Non-pigmented ciliary epithelial cell (primary cell): Measurements from ENCODE around the gene POLR1D.

ENCODE experiments used
- DNase-seq: peaks from one replicate; pipeline ENCODE4 v3.0.0-alpha.2; 2010; ENCODE audit warnings: low read depth

Gene POLR1D

GRCh38 chr13:27638521-27638920 lies 16.8 kb downstream of the POLR1D start:
- no peak for DNase-seq

DNA sequence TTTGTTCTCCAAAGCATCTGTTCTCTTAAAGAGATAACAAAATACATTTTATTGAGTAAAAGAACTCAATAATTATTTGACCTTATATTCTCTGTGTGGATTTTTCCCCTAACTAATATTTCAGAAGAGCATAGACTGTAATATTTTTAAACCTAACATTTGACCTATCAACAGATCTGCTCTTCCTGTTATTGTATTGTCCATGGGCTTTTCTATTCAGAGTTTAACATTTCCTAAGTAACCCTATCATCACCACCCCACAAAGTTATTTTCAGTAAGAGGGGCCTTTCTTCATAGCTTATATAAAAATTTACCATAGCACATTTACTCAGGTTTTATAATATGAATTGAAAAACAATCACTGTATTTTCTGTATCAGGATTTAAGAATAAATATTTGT lies 17.5 kb downstream of the POLR1D start:
- DNase-seq: no peak

DNA sequence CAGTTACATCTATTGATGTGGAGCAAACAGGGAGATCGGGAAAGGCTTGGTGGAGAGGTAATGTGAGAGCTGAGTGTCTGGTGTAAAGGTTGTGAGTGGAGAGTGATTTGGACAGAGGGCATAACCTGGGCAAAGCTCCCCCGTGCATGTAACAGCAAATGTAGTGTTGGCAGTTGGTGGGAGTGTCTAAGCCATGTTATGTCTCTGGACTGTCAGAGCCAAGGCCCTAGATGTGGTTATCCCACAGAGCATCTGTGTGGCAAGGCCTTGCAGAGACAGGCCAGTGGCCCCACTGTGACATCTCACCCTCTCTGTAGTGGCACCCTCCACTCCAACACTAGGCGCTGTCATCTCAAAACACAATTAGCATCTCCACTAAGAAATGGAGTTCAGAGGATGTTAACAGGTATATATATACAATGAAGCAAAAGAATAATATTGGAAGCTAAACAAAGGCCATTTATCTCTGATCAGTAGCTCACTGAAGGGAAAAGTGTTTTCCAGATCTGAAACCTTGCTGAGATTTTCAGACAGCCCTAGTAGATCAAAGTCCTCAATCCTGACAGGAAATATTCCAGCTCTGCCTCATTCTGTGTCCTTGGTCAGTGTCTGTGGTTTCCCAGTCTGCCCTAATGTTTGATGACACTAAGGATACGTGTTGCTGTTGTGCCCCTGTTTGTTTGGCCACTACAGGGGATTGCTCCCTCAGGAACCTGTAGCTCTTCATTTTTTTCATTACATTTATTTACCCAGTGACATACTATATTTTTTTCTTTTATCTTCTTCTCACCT lies 20.2 kb downstream of the POLR1D start:
- DNase-seq: no peak

DNA sequence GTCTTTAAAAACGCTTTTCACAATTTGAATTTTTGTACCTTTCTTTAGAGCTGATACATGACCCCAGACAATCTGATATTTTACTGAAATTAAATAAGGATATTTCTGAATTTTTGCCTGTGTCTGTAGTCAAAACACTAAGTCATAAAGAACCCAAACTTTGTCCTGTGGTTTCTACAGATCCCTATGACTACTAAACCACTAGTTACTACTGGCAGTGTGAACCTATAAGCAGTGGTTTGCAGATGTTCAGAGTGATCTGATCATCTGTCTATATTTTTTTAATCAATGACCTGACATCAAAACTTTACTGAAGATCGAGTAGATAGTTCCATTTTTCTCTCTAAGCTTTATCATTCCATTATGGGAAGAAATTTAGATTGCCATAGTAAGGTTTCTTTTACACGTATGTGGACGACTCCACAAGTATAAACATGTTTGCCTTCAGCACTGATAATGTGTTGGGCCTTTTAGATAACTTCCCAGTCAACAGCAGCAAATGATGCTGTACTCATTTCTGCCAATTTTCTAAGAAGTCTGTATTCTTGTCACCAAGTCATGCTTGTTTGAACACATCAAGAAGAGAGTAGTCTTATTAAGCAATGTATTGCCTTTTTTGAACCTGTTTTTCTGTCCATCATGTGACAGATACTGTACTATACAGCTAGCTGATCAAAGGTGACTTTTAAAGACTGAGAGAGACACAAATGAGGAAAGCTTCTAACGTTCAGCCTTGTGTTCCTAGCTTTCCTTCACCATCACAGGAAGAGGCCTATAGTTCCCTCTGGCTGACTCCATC lies 21.8 kb downstream of the POLR1D start:
- no peak for DNase-seq

DNA sequence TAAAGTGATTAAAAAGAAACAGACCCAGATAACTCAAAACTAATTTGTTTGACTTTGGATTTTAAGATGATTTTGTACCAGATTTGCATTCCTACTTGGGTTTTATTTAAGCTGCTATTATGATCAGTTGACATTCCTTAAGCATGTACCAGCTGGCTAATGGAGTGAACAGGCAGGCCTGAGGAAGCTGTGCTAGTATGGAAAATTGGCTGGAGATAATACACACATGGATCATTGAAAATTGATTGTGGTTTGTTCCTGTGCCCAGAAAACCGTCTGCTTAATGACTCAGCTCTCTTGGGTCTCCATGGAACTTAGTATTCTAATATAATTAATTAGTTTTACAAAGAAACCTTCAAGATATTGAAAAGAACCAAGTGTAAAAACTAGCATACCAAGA lies 22.6 kb downstream of the POLR1D start:
- no peak for DNase-seq

GRCh38 chr13:27650312-27650711 lies 28.6 kb downstream of the POLR1D start:
- no peak for DNase-seq

GRCh38 chr13:27654059-27654458 lies 32.4 kb downstream of the POLR1D start:
- DNase-seq: no peak

DNA sequence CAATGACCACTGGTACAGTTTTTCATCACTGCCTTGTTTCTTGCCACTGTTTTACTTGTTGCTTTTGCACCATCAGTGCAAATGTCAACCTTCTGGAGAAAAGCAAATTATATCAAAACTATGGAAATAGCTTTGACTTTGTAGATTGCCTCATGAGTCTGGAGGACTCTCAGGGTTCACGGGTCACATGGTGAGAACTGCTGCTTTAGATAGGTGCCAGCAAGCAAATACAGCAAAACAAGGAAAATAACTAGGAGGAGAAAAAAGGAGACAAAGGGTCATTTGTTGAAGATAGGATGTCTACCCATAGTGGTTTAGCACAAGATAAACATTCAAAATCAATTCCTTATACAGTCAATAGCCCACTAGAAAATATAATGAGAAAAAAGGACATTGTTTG lies 33.1 kb downstream of the POLR1D start:
- DNase-seq: no peak

GRCh38 chr13:27657724-27658123 lies 36.0 kb downstream of the POLR1D start:
- no peak for DNase-seq

- DNase-seq: no peak
Measured at GRCh38 chr13:27658546-27658945, 36.9 kb downstream of the POLR1D start.

GRCh38 chr13:27659145-27659865 lies 37.6 kb downstream of the POLR1D start:
- no peak for DNase-seq

DNA sequence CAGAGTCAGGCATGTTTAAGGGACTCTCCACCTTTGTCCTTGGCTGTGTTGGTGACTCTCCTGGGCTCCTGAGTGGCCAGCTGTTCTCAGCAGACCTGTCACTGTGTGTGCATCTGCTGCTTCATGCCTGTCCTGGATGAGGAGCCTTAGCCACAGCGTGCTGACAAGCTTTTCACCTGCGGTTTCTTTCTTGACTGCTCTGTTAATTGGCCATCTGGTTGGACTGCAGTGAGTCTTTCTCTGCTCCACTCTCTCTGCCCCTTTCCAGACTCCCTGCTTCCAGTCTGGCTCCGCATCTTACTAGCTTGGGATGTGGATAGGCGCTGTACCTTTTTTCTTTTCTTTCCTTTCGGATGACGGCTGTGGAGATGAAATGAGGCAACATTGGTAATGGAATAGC lies 38.8 kb downstream of the POLR1D start:
- no peak for DNase-seq

GRCh38 chr13:27661017-27661416 lies 39.3 kb downstream of the POLR1D start:
- DNase-seq: no peak

DNA sequence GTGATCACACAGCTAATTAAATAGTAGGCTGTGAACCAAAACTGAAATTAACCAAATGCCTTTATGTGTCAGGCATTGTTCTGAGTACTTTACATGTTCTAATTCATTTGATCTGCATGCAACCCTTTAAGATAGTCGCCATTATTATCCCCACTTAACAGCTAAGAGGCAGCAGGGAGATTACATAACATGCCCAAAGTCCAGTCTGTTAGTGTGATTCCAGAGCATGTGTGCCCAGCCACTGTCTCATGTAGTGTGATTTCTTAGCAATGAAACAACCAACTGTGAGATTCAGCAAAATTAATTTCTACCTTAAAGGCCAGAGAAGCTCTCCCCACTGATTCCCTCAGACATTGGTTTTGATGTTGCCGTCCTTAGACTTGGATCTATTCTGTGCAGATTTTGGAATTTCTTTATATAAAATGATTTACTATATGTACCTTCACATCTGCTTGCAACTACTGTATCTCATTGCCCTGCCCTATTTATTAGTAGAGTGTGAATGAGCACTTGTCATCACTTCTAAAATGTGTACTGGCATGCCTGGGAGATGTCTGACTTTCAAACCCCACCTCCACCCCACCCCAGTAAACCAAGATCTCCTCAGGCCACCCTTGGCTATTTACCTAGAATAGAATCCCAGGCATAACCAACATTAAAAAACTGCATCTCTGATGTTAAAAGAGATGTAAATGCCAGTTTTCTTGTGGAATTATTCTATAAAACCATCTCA lies 41.2 kb downstream of the POLR1D start:
- DNase-seq: no peak

DNA sequence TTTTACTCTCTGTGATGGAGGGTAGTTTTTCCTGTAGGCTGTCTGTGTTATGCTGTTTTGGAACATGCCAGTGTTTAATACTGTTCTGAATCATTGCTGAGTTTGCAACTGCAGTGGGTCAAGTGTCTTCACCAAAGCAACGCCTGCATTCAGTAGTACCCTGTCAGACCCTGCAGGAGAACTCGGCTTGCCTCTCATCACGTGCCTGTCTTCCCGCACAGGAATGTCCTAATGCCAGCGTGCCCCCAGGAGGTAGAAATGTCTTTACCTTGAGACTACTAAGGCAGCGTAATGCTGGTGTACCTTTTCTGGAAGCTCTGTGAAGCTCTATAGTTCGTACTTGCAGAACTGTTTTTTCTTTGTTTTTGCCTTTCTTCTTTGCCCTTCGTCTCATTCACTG lies 42.3 kb downstream of the POLR1D start:
- DNase-seq: no peak

GRCh38 chr13:27665333-27665732 lies 43.6 kb downstream of the POLR1D start:
- DNase-seq: no peak

- no peak for DNase-seq
Measured at GRCh38 chr13:27665761-27666160, 44.1 kb downstream of the POLR1D start.

- DNase-seq: no peak
Measured at GRCh38 chr13:27666951-27667350, 45.3 kb downstream of the POLR1D start.

DNA sequence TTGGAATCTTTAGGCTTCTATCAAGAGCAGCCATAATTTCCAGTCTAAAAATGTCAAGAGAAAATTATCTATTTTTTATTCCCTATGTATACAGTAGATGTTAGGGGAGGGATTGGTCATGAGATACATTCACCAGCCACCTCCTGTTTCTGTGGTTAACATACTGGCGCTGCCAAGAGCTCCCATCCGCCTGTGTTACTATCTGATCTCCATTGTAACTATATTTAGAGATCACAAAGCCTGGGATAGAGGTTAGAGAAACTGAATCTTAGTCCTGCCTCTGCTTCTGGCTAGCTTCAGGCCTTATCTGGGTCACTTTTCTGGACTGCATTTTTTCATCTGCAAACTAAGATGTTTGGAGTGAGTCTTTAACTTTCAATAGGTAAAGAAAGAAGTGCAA lies 46.3 kb downstream of the POLR1D start:
- no peak for DNase-seq

DNA sequence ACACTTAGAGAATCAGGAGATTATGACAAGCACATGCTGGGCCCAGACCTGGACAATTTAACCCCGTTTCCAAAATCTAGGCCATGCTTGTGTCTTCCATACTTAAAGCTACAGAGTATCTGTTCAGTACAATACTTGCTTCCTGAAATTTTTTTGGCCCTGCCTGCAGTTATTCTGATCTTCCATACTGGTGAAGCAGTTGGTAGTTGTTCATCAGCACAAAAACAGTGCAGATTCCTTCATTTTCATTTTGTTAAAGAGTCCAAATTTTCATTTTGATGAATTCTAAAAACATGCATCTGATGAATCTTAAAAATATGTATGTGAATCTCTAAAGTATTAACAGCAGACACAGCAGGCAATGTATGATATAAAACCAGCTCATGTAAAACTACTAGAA lies 49.2 kb downstream of the POLR1D start:
- no peak for DNase-seq

DNA sequence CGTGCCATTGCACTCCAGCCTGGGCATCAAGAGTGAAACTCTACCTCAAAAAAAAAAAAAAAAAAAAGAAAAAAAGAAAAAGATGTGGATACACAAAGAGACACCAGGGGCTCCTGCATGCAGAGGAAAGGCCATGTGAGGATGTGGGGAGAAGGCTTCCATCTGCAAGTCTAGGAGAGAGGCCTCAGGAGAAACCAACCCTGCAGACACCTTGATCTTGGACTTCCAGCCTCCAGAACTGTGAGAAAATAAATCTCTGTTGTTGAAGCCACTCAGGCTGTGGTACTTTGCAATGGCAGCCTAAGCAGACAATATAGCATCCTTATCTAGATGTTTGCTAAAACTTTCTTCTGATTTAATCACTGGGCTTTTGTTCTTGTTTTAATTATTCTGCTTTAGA lies 50.3 kb downstream of the POLR1D start:
- DNase-seq: no peak
